ENCODE data around the gene KIF13A. TPM values are rescaled to one million over a fixed set of nuclear protein-coding genes. Genes with fewer than 3 reads are reported as not detected.

The KIF13A gene
- total RNA-seq, 1 donor from 2014 or later: 54.4 TPM

DNA sequence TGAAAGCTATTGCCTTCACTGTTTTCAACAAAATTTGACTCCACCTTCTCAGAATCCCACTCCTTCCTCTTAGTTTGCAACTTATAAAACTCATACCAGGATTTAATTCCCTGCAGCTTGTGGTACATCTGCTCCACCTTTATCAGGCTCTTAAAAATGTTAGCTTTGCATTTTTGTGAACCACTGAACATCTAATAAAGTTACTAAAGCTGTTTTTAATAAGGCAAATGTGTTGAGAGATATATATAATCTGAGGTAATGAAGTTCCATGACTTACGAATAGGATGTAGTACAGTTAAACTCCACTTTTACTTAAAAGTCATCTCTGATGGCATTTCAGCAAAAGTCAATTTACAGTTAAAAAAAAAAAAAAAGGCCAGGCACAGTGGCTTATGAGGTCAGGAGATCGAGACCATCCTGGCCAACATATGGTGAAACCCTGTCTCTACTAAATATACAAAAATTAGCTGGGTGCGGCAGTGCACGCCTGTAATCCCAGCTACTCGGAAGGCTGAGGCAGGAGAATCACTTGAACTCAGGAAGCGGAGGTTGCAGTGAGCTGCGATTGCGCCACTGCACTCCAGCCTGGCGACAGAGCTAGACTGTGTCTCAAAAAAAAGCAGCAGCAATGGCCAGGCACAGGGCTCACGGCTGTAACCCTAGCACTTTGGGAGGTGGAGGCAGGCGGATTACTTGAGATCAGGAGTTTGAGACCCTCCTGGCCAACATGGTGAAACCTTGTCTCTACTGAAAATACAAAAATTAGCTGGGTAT is 106.2 kb downstream of the KIF13A start:
- Mint-ChIP-seq H3K36me3 (no peaks in the 10 kb centered on the region), H3K4me1 (peaks cover 25% of the 10 kb centered on the region), H3K4me3 (no peak overlapping the region), H3K27me3 (ENCODE audit: low read depth) (no peaks in the 10 kb centered on the region), H3K9me3 (no peaks in the 10 kb centered on the region), H3K27ac (no peak overlapping the region)
- TF ChIP-seq, protein P1, sequence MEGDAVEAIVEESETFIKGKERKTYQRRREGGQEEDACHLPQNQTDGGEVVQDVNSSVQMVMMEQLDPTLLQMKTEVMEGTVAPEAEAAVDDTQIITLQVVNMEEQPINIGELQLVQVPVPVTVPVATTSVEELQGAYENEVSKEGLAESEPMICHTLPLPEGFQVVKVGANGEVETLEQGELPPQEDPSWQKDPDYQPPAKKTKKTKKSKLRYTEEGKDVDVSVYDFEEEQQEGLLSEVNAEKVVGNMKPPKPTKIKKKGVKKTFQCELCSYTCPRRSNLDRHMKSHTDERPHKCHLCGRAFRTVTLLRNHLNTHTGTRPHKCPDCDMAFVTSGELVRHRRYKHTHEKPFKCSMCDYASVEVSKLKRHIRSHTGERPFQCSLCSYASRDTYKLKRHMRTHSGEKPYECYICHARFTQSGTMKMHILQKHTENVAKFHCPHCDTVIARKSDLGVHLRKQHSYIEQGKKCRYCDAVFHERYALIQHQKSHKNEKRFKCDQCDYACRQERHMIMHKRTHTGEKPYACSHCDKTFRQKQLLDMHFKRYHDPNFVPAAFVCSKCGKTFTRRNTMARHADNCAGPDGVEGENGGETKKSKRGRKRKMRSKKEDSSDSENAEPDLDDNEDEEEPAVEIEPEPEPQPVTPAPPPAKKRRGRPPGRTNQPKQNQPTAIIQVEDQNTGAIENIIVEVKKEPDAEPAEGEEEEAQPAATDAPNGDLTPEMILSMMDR (IDR thresholded peaks at IDR 0.05; ENCODE audit: unreplicated experiment): no peak
- no peak for DNase-seq (ENCODE audit: low spot score in 2 of 2, unreplicated experiment in 2 of 2)

DNA sequence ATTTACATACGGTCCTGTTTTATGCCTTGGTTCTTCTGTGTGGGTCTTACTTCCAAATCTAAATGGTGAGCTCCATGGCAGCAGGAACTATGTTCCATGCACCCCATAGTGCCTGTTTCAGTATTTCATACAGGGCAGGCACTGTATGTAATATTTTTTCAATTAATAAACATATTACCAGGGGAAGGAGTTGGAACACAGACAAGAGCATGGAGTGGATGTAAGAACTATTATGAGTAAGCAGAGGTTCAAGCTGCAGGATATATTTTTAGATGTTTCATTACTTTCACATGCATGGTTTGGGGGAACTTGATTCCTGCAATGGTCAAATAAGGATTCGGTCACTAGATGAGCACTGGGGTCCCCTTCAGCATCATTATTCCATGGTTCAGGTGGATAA is 108.3 kb downstream of the KIF13A start:
- peaks cover 9% of the 10 kb centered on the region for H3K4me1 Mint-ChIP-seq
- H3K9me3 Mint-ChIP-seq: no peaks in the 10 kb centered on the region
- no peak overlapping the region for H3K4me3 Mint-ChIP-seq
- H3K27ac Mint-ChIP-seq: no peak overlapping the region
- H3K27me3 Mint-ChIP-seq (ENCODE audit: low read depth): no peaks in the 10 kb centered on the region
- TF ChIP-seq, protein P1 (IDR thresholded peaks at IDR 0.05; ENCODE audit: unreplicated experiment): no peak
- no peak for DNase-seq (ENCODE audit: low spot score in 2 of 2, unreplicated experiment in 2 of 2)
- H3K36me3 Mint-ChIP-seq: peaks cover 5% of the 10 kb centered on the region

DNA sequence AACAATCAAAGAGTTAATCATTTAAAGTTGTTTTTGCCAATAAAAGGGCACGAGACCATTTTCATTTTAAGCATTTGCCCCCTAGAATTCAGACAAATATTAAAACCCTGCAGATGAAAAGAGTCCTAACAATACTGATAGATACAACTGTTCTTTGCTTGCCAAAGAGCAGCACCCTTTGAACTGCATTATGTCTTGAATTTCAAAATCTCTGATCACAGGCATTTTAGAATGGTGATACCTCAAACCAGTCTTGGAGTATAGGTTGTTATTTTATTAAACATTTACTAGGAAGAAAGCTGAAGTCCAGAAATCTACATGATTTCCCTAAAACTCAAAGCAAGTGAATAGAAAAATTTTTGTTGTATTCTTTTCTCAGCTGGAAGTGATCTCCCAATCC is 108.7 kb downstream of the KIF13A start:
- TF ChIP-seq, protein P1 (IDR thresholded peaks at IDR 0.05; ENCODE audit: unreplicated experiment): no peak

DNA sequence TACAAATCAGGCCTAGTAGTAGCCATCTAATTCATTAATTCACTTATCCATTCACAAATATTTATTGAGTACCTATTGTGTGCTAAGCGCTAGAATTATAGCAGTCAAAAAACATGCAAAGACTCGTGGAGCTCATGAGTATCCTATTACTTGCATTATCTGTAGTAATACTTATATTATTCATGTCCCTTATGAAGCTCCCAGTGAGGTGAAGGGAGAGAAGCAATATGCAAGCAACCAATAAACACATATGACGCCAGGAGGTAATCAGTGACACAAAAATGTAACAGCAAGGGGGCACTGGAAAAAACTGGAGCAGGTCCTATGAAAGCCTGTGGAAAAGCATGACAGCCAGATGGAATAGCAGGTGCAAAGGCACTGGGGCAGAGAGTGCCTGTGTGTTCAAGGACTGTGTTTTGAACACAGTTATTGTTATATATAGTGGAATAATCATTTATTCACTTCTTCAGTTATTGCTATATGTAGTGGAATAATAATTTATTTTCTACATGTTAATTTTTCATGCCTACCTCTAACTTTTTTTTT is 109.5 kb downstream of the KIF13A start:
- H3K27me3 Mint-ChIP-seq (ENCODE audit: low read depth): no peaks in the 10 kb centered on the region
- H3K36me3 Mint-ChIP-seq: peaks cover 5% of the 10 kb centered on the region
- no peak overlapping the region for H3K4me3 Mint-ChIP-seq
- no peak overlapping the region for H3K27ac Mint-ChIP-seq
- DNase-seq (ENCODE audit: low spot score in 2 of 2, unreplicated experiment in 2 of 2): no peak
- H3K9me3 Mint-ChIP-seq: no peaks in the 10 kb centered on the region
- TF ChIP-seq, protein P1 (IDR thresholded peaks at IDR 0.05; ENCODE audit: unreplicated experiment): no peak
- peaks cover 11% of the 10 kb centered on the region for H3K4me1 Mint-ChIP-seq

More for the DNA sequence above, 108.7 kb downstream of the KIF13A start:
- Mint-ChIP-seq H3K27ac (no peak overlapping the region), H3K4me1 (peaks cover 9% of the 10 kb centered on the region), H3K4me3 (no peak overlapping the region), H3K9me3 (no peaks in the 10 kb centered on the region), H3K27me3 (ENCODE audit: low read depth) (no peaks in the 10 kb centered on the region), H3K36me3 (peaks cover 5% of the 10 kb centered on the region)
- DNase-seq (ENCODE audit: low spot score in 2 of 2, unreplicated experiment in 2 of 2): no peak

DNA sequence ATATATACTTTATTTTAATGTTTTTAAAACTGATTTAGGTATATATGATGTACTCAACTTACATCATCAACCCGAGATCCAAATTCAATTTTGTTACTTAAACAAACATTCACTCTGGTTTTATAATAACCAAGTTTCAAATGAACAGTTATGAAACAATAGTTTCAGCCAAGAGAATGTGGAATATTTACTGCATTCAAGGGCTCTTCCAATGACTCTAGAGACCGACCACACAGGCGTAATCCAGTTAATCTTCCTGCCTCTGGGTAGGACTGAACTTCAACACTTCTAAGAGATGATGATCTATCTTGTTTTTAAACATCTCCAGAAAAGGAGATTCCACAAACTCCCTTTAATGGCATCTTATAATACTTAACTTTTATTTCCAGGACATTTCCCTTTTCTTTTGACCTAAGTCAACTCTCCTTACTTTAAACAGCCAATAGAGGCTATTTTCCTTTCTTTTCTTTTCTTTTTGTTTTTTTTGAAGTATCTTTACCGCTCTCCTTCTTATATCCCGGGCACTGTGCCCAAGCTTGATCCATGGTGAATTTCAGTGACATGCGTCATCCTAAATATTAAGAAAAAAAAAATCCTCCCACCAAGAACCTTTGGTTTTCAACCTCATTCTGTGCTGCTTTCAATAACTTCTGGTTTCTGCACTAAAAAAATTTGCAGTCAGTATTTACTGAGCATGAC is 110.1 kb downstream of the KIF13A start:
- Mint-ChIP-seq H3K4me3 (no peak overlapping the region), H3K27me3 (ENCODE audit: low read depth) (no peaks in the 10 kb centered on the region), H3K36me3 (peaks cover 5% of the 10 kb centered on the region), H3K27ac (peak overlapping the region; percentile 19), H3K4me1 (peaks cover 13% of the 10 kb centered on the region), H3K9me3 (no peaks in the 10 kb centered on the region)
- DNase-seq (ENCODE audit: low spot score in 2 of 2, unreplicated experiment in 2 of 2): no peak
- TF ChIP-seq, protein P1 (IDR thresholded peaks at IDR 0.05; ENCODE audit: unreplicated experiment): no peak

All from mesothelial cell of epicardium (in vitro differentiated cells).